Activated CD8-positive, alpha-beta memory T cell treated with anti-CD3 and anti-CD28 coated beads, Interleukin-2, amount 10 ng/mL, durations not matched to agents 7 days and 5 days (primary cell): ENCODE measurements around the gene KIAA1755. TPM values are rescaled to one million over a fixed set of nuclear protein-coding genes. Genes with fewer than 3 reads are reported as not detected.
"Not testable (repeated sequence)": the region's sequence is repeated elsewhere in the genome, so short reads cannot be mapped to it uniquely, and the experiment has no call there.

Experiments
- ATAC-seq: fragments of 150-1000 bp; cut with Tn5 transposase; one replicate; pipeline ENCODE4 v1.10.0; 2021; ENCODE audit warnings: moderate library complexity
- CTCF ChIA-PET: fragments of 350-600 bp; sonication (Branson Sonifier 250); formaldehyde crosslinking; loops from one replicate; lab custom pipeline; 2021; ENCODE audit warnings: antibody characterized with exemption; lab: Charles Lee
- DNase-seq: peaks from one replicate; pipeline ENCODE4 v3.0.0-alpha.2; 2020
- H3K27ac Mint-ChIP-seq: one replicate; pipeline ENCODE4 v1.8.0; 2021; ENCODE audit warnings: mild to moderate bottlenecking, mixed read lengths
- H3K27me3 Mint-ChIP-seq: one replicate; pipeline ENCODE4 v1.8.0; 2021; ENCODE audit warnings: mixed read lengths
- H3K36me3 Mint-ChIP-seq: one replicate; pipeline ENCODE4 v1.8.0; 2021; ENCODE audit warnings: mild to moderate bottlenecking, mixed read lengths
- H3K4me1 Mint-ChIP-seq: one replicate; pipeline ENCODE4 v1.8.0; 2021; ENCODE audit warnings: mixed read lengths
- H3K4me3 Mint-ChIP-seq: one replicate; pipeline ENCODE4 v1.8.0; 2021; ENCODE audit warnings: mild to moderate bottlenecking, moderate library complexity, mixed read lengths
- H3K9me3 Mint-ChIP-seq: one replicate; pipeline ENCODE4 v1.8.0; 2022; ENCODE audit warnings: low read depth, mixed read lengths
- total RNA-seq, 2 experiments: library from RNA; stranded (reverse); gene quantifications; one replicate each; pipeline ENCODE4 v1.2.3, GENCODE V29; 2021

The KIAA1755 gene
- total RNA-seq, 2 experiments from 2014 or later: not detected

GRCh38 chr20:38283236-38283635, 22.7 kb upstream of the KIAA1755 start:
- ATAC-seq: no peak
- Mint-ChIP-seq H3K4me3 (no peak overlapping the region), H3K4me1 (peaks cover 9% of the 10 kb centered on the region), H3K27ac (no peak overlapping the region), H3K36me3 (no peaks in the 10 kb centered on the region), H3K9me3 (no peaks in the 10 kb centered on the region), H3K27me3 (peaks cover 17% of the 10 kb centered on the region)
- DNase-seq: no peak
- CTCF ChIA-PET: interaction anchor here (0.6 kb wide), 1 partner anchor 733 kb away, joined by 5 read pairs; no protein-coding TSS in a partner anchor

GRCh38 chr20:38281176-38281915, 20.8 kb upstream of the KIAA1755 start:
- DNase-seq, H3K36me3 Mint-ChIP-seq, H3K4me3 Mint-ChIP-seq, H3K27me3 Mint-ChIP-seq, ATAC-seq, CTCF ChIA-PET, H3K9me3 Mint-ChIP-seq, H3K4me1 Mint-ChIP-seq, H3K27ac Mint-ChIP-seq: not testable (repeated sequence)

GRCh38 chr20:38278763-38279162, 18.2 kb upstream of the KIAA1755 start:
- Mint-ChIP-seq H3K9me3 (no peaks in the 10 kb centered on the region), H3K27ac (no peak overlapping the region), H3K4me1 (peaks cover 5% of the 10 kb centered on the region), H3K36me3 (no peaks in the 10 kb centered on the region), H3K27me3 (peaks cover 4% of the 10 kb centered on the region), H3K4me3 (no peak overlapping the region)
- CTCF ChIA-PET: interaction anchor here (0.6 kb wide), 1 partner anchor 109 kb away, joined by 3 read pairs; no protein-coding TSS in a partner anchor
- ATAC-seq (no peak), DNase-seq (no peak)

- H3K27ac Mint-ChIP-seq: no peak overlapping the region
- peaks cover 4% of the 10 kb centered on the region for H3K27me3 Mint-ChIP-seq
- H3K9me3 Mint-ChIP-seq: no peaks in the 10 kb centered on the region
- ATAC-seq (no peak), DNase-seq (no peak)
- H3K36me3 Mint-ChIP-seq: no peaks in the 10 kb centered on the region
- CTCF ChIA-PET: interaction anchor here (0.6 kb wide), 1 partner anchor 110 kb away, joined by 3 read pairs; no protein-coding TSS in a partner anchor
- H3K4me1 Mint-ChIP-seq: peaks cover 5% of the 10 kb centered on the region
- no peak overlapping the region for H3K4me3 Mint-ChIP-seq
Observed at GRCh38 chr20:38278131-38278530, 17.6 kb upstream of the KIAA1755 start.

- no peak for DNase-seq
- Mint-ChIP-seq H3K4me1 (peaks cover 5% of the 10 kb centered on the region), H3K27me3 (peaks cover 4% of the 10 kb centered on the region), H3K27ac (no peak overlapping the region), H3K36me3 (no peaks in the 10 kb centered on the region), H3K9me3 (no peaks in the 10 kb centered on the region), H3K4me3 (no peak overlapping the region)
- CTCF ChIA-PET: interaction anchor here (0.7 kb wide), 1 partner anchor 380 kb away, joined by 3 read pairs; no protein-coding TSS in a partner anchor
- no peak for ATAC-seq
Observed at GRCh38 chr20:38277691-38278090, 17.2 kb upstream of the KIAA1755 start.

- DNase-seq: no peak
- ATAC-seq: no peak
- Mint-ChIP-seq H3K4me3 (no peak overlapping the region), H3K9me3 (no peaks in the 10 kb centered on the region), H3K27ac (no peak overlapping the region), H3K4me1 (peaks cover 5% of the 10 kb centered on the region), H3K36me3 (no peaks in the 10 kb centered on the region), H3K27me3 (peaks cover 4% of the 10 kb centered on the region)
- CTCF ChIA-PET: interaction anchor here (0.7 kb wide), 1 partner anchor 379 kb away, joined by 3 read pairs; no protein-coding TSS in a partner anchor
Observed at GRCh38 chr20:38277285-38277684, 16.8 kb upstream of the KIAA1755 start.

GRCh38 chr20:38275815-38276550, 15.4 kb upstream of the KIAA1755 start:
- Mint-ChIP-seq H3K9me3 (no peaks in the 10 kb centered on the region), H3K27ac (no peak overlapping the region), H3K27me3 (peaks cover 4% of the 10 kb centered on the region), H3K4me3 (no peak overlapping the region), H3K4me1 (peaks cover 5% of the 10 kb centered on the region), H3K36me3 (no peaks in the 10 kb centered on the region)
- ATAC-seq: no peak
- CTCF ChIA-PET: no interaction called here
- DNase-seq: no peak

GRCh38 chr20:38272961-38273360, 12.4 kb upstream of the KIAA1755 start:
- ATAC-seq: no peak
- DNase-seq: no peak
- Mint-ChIP-seq H3K4me3 (no peak overlapping the region), H3K4me1 (no peaks in the 10 kb centered on the region), H3K36me3 (no peaks in the 10 kb centered on the region), H3K9me3 (no peaks in the 10 kb centered on the region), H3K27ac (no peak overlapping the region), H3K27me3 (peaks cover 9% of the 10 kb centered on the region)
- CTCF ChIA-PET: no interaction called here

- Mint-ChIP-seq H3K27ac (no peak overlapping the region), H3K27me3 (peaks cover 11% of the 10 kb centered on the region), H3K9me3 (no peaks in the 10 kb centered on the region), H3K4me3 (no peak overlapping the region), H3K4me1 (no peaks in the 10 kb centered on the region), H3K36me3 (no peaks in the 10 kb centered on the region)
- ATAC-seq (no peak), DNase-seq (no peak)
- CTCF ChIA-PET: no interaction called here
Observed at GRCh38 chr20:38272398-38272797, 11.9 kb upstream of the KIAA1755 start.

- DNase-seq: no peak
- no peaks in the 10 kb centered on the region for H3K9me3 Mint-ChIP-seq
- CTCF ChIA-PET: no interaction called here
- no peak for ATAC-seq
- no peaks in the 10 kb centered on the region for H3K36me3 Mint-ChIP-seq
- H3K4me3 Mint-ChIP-seq: no peak overlapping the region
- no peaks in the 10 kb centered on the region for H3K4me1 Mint-ChIP-seq
- H3K27me3 Mint-ChIP-seq: peaks cover 14% of the 10 kb centered on the region
- H3K27ac Mint-ChIP-seq: no peak overlapping the region
Observed at GRCh38 chr20:38271608-38272120, 11.1 kb upstream of the KIAA1755 start.

- DNase-seq (no peak), ATAC-seq (no peak)
- no peak overlapping the region for H3K27ac Mint-ChIP-seq
- peaks cover 20% of the 10 kb centered on the region for H3K27me3 Mint-ChIP-seq
- no peaks in the 10 kb centered on the region for H3K9me3 Mint-ChIP-seq
- H3K4me3 Mint-ChIP-seq: no peak overlapping the region
- H3K4me1 Mint-ChIP-seq: no peaks in the 10 kb centered on the region
- H3K36me3 Mint-ChIP-seq: no peaks in the 10 kb centered on the region
- CTCF ChIA-PET: no interaction called here
Observed at GRCh38 chr20:38270869-38271605, 10.5 kb upstream of the KIAA1755 start.

GRCh38 chr20:38269715-38270114, 9.2 kb upstream of the KIAA1755 start:
- no peak overlapping the region for H3K4me3 Mint-ChIP-seq
- DNase-seq: no peak
- no peaks in the 10 kb centered on the region for H3K36me3 Mint-ChIP-seq
- H3K27me3 Mint-ChIP-seq: peaks cover 29% of the 10 kb centered on the region
- no peaks in the 10 kb centered on the region for H3K9me3 Mint-ChIP-seq
- CTCF ChIA-PET: no interaction called here
- ATAC-seq: no peak
- H3K27ac Mint-ChIP-seq: no peak overlapping the region
- no peaks in the 10 kb centered on the region for H3K4me1 Mint-ChIP-seq

GRCh38 chr20:38269040-38269439, 8.5 kb upstream of the KIAA1755 start:
- no peak overlapping the region for H3K4me3 Mint-ChIP-seq
- peaks cover 33% of the 10 kb centered on the region for H3K27me3 Mint-ChIP-seq
- H3K4me1 Mint-ChIP-seq: no peaks in the 10 kb centered on the region
- DNase-seq (no peak), ATAC-seq (no peak)
- H3K9me3 Mint-ChIP-seq: no peaks in the 10 kb centered on the region
- CTCF ChIA-PET: no interaction called here
- H3K27ac Mint-ChIP-seq: no peak overlapping the region
- H3K36me3 Mint-ChIP-seq: no peaks in the 10 kb centered on the region
